ENCODE data around the gene PAQR6.

DNA sequence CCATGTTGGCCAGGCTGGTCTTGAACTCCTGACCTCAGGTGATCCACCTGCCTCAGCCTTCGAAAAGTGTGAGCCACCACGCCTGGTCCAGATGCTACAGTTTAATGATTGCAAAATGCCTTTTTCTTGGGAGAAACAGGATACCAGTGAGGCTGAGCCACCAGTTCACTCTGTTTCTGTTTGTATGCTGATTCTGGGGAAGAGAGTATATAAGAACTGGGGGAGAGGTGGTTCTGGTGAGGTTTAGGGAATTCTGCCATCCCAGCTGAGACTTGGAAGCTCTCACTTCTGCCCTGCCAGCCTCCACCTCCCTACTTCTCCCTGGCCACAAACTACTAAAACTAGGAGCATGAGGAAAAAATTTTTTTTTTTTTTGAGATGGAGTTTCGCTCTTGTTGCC is 43.2 kb downstream of the PAQR6 start:
- TF ChIP-seq, protein P1, sequence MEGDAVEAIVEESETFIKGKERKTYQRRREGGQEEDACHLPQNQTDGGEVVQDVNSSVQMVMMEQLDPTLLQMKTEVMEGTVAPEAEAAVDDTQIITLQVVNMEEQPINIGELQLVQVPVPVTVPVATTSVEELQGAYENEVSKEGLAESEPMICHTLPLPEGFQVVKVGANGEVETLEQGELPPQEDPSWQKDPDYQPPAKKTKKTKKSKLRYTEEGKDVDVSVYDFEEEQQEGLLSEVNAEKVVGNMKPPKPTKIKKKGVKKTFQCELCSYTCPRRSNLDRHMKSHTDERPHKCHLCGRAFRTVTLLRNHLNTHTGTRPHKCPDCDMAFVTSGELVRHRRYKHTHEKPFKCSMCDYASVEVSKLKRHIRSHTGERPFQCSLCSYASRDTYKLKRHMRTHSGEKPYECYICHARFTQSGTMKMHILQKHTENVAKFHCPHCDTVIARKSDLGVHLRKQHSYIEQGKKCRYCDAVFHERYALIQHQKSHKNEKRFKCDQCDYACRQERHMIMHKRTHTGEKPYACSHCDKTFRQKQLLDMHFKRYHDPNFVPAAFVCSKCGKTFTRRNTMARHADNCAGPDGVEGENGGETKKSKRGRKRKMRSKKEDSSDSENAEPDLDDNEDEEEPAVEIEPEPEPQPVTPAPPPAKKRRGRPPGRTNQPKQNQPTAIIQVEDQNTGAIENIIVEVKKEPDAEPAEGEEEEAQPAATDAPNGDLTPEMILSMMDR (IDR thresholded peaks at IDR 0.05): no peak
- no peak for TF ChIP-seq ZFX (IDR thresholded peaks at IDR 0.05; ENCODE audit: borderline replicate concordance)

Data from 22Rv1 (cell line).